Mesodermal cell (in vitro differentiated cells): ENCODE measurements around the gene ERO1B.

Source experiments
- H3K27ac ChIP-seq: 2 replicates; pipeline ENCODE4 v1.7.0; 2013; ENCODE audit warnings: mild to moderate bottlenecking, low read depth, low read length, moderate library complexity; ENCODE audit not compliant: severe bottlenecking
- H3K36me3 ChIP-seq: 2 replicates; pipeline ENCODE4 v1.7.1; 2013; ENCODE audit warnings: mild to moderate bottlenecking, low read length, moderate library complexity; ENCODE audit not compliant: control insufficient read depth, insufficient read depth
- H3K4me1 ChIP-seq: one replicate; pipeline ENCODE4 v1.7.1; 2013; ENCODE audit warnings: mild to moderate bottlenecking, low read length; ENCODE audit not compliant: insufficient read depth, control insufficient read depth, poor library complexity, severe bottlenecking
- H3K4me3 ChIP-seq: 2 replicates; pipeline ENCODE4 v1.7.0; 2013; ENCODE audit warnings: low read length, control low read depth, mild to moderate bottlenecking; ENCODE audit not compliant: insufficient read depth, poor library complexity, severe bottlenecking; ENCODE audit errors: extremely low read depth
- H3K9me3 ChIP-seq: 2 replicates; pipeline ENCODE4 v1.7.1; 2013; ENCODE audit warnings: mild to moderate bottlenecking, low read length, moderate library complexity; ENCODE audit not compliant: control insufficient read depth
- WGBS, 2 experiments: methylation state at CpG; one replicate each; pipeline ENCODE4 v1.1.5; 2013; ENCODE audit warnings: missing lambda C conversion rate in 2 of 2; ENCODE audit not compliant: insufficient coverage in 2 of 2; 5-methylcytosine and 5-hydroxymethylcytosine counted together

Gene ERO1B

DNA sequence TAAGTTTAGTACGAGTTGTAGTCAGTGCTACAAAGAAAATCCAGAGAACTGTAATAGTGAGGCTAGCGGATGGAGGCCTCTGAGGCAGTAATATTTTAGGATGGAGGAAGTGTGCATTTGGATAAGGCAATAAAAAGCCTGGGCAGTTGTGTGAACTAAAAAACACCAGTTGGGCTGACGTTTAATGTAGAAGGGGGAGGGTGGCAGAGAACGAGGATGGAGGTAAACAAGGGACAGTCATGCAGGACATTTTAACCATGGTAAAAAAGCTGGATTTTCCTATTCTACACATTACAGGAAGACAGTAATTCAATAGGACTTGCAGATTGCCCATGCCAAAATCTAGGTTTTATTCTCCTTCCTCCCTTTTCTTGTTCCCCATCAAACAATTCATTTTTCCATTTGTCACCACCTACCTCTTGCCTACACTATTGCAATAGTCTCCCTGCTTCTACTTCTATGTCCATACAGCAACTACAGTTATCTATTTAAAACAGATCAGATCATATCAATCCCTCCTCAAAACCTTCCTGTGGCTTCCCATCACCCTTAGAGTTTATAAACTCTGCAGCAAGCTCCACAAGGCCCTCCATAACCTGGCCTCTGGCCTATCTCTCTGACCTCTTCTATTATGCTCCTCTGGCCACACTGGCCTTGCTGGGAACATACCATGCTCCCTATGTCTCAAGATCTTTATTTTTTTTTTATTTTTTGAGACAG, 27.7 kb downstream of the ERO1B start:
- no peaks in the 10 kb centered on the region for H3K4me1 ChIP-seq
- peaks cover 10% of the 10 kb centered on the region for H3K9me3 ChIP-seq
- no peak overlapping the region for H3K4me3 ChIP-seq
- H3K27ac ChIP-seq = no peak overlapping the region
- no peaks in the 10 kb centered on the region for H3K36me3 ChIP-seq
- WGBS, 2 experiments = 84 to 93% methylated on average over 3 to 4 of the region's 4 CpGs

DNA sequence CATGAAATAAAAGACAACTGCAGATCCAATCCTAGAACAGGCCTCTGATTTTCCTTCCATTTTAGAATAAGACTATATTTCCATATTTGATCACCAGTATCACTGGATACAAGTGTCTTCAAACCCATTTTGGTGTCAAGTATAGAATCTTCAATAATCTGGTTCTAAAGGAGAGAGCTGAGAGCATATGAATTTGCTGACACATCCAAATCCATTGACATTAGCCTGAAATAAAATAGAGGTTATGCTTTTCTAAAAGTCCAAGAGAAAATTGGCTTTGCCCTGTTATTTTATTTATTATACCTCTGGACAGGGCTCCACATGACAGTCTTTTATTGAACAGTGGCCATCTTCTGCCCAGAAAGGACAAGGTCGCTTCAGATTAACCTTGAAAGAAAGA, 28.6 kb downstream of the ERO1B start:
- peaks cover 5% of the 10 kb centered on the region for H3K9me3 ChIP-seq
- H3K36me3 ChIP-seq = no peaks in the 10 kb centered on the region
- H3K4me1 ChIP-seq = no peaks in the 10 kb centered on the region
- no peak overlapping the region for H3K27ac ChIP-seq
- H3K4me3 ChIP-seq = no peak overlapping the region
- no CpG with 5 or more reads among the region's 1 CpG for WGBS, 2 experiments

DNA sequence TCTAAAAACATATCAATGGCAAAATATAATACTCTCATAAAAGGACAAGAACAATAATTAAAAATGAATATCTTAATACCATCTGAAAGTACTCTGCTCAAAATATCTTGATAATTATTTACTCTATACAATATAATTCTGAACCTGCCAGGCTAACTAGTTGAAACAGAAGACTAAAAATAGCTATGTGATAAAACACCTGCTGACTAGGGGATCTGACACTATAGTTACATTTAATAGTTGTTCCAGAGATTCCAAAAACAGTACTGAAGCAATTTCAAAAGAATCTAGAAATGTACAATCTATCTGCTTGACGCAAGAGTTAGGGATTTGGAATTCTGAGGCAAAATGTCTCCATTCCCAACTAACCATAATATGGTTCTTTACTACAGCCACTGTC, 30.2 kb downstream of the ERO1B start:
- no CpG with 5 or more reads among the region's 1 CpG for WGBS, 2 experiments
- H3K4me1 ChIP-seq = no peaks in the 10 kb centered on the region

DNA sequence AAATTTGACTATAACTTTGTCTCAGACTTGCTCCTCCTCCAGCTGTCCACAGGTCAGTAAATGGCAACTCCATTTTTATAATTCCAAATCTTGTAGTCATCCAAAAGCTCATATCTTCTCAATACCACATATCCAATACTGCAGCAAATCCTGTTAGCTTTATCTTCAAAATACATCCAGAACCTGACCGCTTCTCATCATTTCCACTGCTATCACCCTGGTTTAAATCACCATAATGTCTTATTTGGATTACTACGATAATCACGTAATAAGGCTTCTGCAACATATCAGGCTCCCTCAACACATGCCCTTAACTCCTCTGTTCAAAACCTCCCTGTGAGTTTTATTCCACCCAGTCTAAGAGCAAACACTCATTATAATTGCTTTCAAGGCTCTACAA, 34.5 kb downstream of the ERO1B start:
- Histone ChIP-seq H3K36me3 (no peaks in the 10 kb centered on the region), H3K4me1 (no peaks in the 10 kb centered on the region), H3K9me3 (no peaks in the 10 kb centered on the region), H3K4me3 (no peak overlapping the region), H3K27ac (no peak overlapping the region)
- WGBS, 2 experiments = 100% methylated on average over 3 of the region's 3 CpGs

More for the DNA sequence above, 30.2 kb downstream of the ERO1B start:
- no peaks in the 10 kb centered on the region for H3K36me3 ChIP-seq
- no peak overlapping the region for H3K4me3 ChIP-seq
- H3K9me3 ChIP-seq = no peaks in the 10 kb centered on the region
- no peak overlapping the region for H3K27ac ChIP-seq

DNA sequence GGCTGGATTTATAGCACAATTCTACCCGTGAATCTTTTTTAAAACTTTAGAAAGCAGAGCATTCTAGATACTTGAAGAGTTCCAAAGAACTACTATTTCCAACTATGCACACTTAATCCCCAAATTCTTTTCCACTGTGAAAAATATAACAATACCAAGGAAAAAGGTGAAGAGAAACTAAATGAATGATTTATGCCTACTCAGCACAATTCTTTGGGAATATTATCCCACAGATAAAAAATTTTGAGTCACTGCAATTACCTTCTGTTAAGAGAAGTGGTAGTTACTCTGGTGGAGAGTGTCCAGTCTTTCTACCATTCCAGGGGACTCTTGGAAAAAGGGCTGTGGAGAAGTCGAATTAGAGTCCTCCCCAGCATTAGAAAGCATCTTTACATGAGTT, 39.2 kb downstream of the ERO1B start:
- Histone ChIP-seq H3K9me3 (no peaks in the 10 kb centered on the region), H3K4me3 (no peak overlapping the region), H3K36me3 (no peaks in the 10 kb centered on the region), H3K27ac (no peak overlapping the region), H3K4me1 (no peaks in the 10 kb centered on the region)
- WGBS, 2 experiments = 80 to 83% methylated on average over 1 of the region's 2 CpGs

DNA sequence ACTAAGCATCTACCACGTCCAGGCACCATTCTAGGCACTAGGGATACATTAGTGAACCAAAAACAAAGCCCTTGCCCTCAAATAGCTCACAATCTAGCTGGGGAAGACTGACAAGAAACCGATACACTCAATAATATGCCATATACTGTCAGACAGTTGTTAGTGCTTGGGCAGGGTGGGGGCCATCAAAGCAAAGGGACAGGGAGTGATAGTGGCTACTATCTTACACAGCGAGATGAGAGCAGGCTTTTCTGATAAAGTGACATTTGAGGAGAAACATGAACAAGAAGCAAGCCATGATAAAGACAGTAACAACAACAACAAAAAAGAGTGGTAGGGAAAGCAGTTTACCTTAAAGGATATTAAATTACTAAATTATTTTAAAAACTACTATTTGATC, 41.1 kb downstream of the ERO1B start:
- Histone ChIP-seq H3K9me3 (no peaks in the 10 kb centered on the region), H3K36me3 (no peaks in the 10 kb centered on the region), H3K4me1 (no peaks in the 10 kb centered on the region), H3K27ac (no peak overlapping the region), H3K4me3 (no peak overlapping the region)
- WGBS, 2 experiments = 56 to 89% methylated on average over 1 of the region's 3 CpGs

DNA sequence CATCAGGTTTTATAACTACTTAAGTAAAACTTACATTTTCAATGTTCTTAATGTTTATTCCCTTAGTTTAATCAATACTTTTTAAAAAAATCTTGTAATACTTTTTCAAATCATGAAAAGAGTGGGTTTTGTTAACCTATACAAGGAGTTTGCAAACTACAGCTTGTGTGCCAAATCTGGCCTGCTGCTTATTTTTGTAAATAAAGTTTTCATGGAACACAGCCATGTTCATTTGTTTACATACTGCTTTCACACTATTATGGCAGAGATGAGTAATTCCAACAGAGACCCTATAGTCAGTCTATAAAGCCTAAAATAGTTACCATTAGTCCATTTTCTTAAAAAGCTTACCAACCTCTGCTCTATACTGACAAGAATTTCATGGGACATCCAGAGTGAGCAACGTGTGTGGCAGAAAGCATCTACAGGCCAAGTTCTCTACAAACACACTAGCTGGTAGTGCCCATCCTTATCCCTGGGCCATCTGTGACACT, 42.6 kb downstream of the ERO1B start:
- no peak overlapping the region for H3K27ac ChIP-seq
- WGBS, 2 experiments = 100% methylated on average over 1 of the region's 1 CpG
- H3K4me3 ChIP-seq = no peak overlapping the region
- H3K4me1 ChIP-seq = no peaks in the 10 kb centered on the region
- H3K36me3 ChIP-seq = no peaks in the 10 kb centered on the region
- no peaks in the 10 kb centered on the region for H3K9me3 ChIP-seq

DNA sequence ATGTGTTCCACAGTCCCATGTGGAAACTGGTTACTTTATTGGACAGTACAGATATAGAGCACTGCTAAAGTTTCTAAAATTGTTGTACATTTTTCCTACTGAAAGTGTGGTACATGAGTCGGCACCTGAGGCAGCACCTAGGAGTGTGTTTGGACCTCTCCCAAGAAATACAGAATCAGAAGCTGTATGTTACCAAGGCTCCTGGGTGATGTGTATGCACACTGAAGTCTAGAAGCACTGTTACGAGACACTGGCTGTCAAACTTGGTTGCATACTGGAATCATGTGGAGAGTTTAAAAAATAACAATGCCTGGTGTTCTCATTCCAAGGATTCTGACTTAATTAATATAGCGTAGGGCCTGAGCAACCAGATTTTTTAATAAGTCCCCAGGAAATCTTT, 46.6 kb downstream of the ERO1B start:
- 79 to 80% methylated on average over 2 of the region's 3 CpGs for WGBS, 2 experiments
- Histone ChIP-seq H3K27ac (no peak overlapping the region), H3K36me3 (no peaks in the 10 kb centered on the region), H3K4me1 (no peaks in the 10 kb centered on the region), H3K9me3 (no peaks in the 10 kb centered on the region), H3K4me3 (no peak overlapping the region)

DNA sequence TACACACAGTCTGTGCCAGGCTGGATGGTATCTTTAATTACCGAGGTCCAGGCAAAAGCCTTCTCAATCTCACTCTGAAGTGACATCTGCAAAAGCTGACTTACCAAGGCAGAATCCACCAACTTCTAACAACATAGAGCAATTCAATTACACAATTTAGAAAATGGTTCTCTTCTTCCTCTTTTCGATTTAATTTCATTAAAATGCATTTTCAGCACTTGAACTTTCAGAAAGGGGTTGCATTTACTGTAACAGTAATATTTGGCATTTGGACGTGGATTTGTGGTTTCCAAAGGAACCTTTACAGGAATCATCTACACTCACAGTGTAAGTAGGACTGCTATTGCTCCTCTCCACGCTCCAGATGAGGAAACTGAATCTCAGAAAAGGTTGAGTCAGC, 53.3 kb downstream of the ERO1B start:
- Histone ChIP-seq H3K4me3 (no peak overlapping the region), H3K36me3 (no peaks in the 10 kb centered on the region), H3K9me3 (no peaks in the 10 kb centered on the region), H3K27ac (no peak overlapping the region), H3K4me1 (no peaks in the 10 kb centered on the region)
- WGBS, 2 experiments = 86 to 89% methylated on average over 1 to 2 of the region's 4 CpGs

DNA sequence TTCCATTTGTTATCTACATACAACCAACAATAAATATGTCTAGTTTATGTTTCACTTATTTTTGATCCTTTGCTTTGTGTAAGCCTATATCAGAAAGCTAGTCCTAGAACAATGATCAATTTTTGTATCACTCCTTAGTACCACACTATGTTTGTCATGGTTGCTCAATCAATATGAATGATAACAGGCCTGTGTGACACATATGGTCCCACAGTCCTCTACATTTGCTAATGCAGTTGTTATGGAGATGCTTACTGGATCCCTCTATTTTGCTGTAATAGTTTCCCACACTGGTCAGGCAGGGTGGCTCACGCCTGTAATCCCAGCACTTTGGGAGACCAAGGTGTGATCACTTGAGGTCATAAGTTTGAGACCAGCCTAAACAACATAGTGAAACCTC, 59.1 kb downstream of the ERO1B start:
- no peaks in the 10 kb centered on the region for H3K4me1 ChIP-seq
- H3K36me3 ChIP-seq = no peaks in the 10 kb centered on the region
- WGBS, 2 experiments = no CpG with 5 or more reads among the region's 1 CpG
- no peak overlapping the region for H3K4me3 ChIP-seq
- H3K9me3 ChIP-seq = no peaks in the 10 kb centered on the region
- H3K27ac ChIP-seq = no peak overlapping the region

DNA sequence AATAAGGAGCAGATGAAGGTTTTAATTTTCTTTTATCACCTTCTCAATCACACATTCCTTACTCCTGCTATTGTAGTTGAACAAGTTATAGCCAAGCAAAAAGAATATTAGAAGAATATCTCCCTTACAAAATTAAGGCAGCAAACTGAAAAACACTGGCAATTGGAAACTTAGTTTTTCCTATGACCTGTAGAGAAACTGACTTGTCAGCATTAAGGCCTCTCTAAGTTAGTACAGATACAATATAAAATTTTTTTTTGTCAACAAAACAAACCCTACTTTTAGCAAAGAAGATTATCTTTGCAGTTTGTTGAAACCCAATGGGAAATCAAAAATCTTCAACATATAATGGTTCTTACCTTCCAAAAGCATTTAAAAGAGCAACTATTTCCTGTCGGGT, 61.3 kb downstream of the ERO1B start:
- Histone ChIP-seq H3K36me3 (no peaks in the 10 kb centered on the region), H3K9me3 (no peaks in the 10 kb centered on the region), H3K4me3 (no peak overlapping the region), H3K4me1 (no peaks in the 10 kb centered on the region), H3K27ac (no peak overlapping the region)
- WGBS, 2 experiments = 80 to 100% methylated on average over 1 of the region's 1 CpG
